Mesenteric fat pad (tissue), 1 donor: Measurements from ENCODE around the gene CALML5. TPM values are rescaled to one million over a fixed set of nuclear protein-coding genes. Genes with fewer than 3 reads are reported as not detected.

Experiments
- total RNA-seq: library from RNA; stranded (reverse); fragmentation: NEBNext Ultra II Directional; extraction: Animal tissue kit (Norgen Biotek cat#: 25700); gene quantifications from one replicate; pipeline ENCODE4 v1.2.1, GENCODE V29; 2021
- donor health status: DM: yes; HTN: yes; CAD: no.

The CALML5 gene
- total RNA-seq, 1 donor from 2014 or later: not detected

Other genes with a start within 250 kb of the CALML5 start
- not detected for gene UCN3, start 134.6 kb downstream of the CALML5 start, total RNA-seq
- gene TUBAL3, start 94.7 kb downstream of the CALML5 start, total RNA-seq: not detected
- 164 TPM for gene NET1, start 87.0 kb downstream of the CALML5 start, total RNA-seq
- not detected for gene CALML3, start 25.4 kb upstream of the CALML5 start, total RNA-seq
- gene ASB13, start 167.0 kb upstream of the CALML5 start, total RNA-seq: 23.5 TPM
- gene TASOR2, start 185.3 kb upstream of the CALML5 start, total RNA-seq: 55.8 TPM